HG02588 (cell line): ENCODE data around the gene CPEB1.
"Not testable (repeated sequence)": the region's sequence is repeated elsewhere in the genome, so short reads cannot be mapped to it uniquely, and the experiment has no call there.

Source experiments
- ATAC-seq: cut with Tn5 transposase; IDR thresholded peaks from one replicate; pipeline ENCODE4 v1.9.1; 2021; ENCODE audit warnings: mild to moderate bottlenecking, moderate library complexity; ENCODE audit not compliant: unreplicated experiment

CPEB1 gene

DNA sequence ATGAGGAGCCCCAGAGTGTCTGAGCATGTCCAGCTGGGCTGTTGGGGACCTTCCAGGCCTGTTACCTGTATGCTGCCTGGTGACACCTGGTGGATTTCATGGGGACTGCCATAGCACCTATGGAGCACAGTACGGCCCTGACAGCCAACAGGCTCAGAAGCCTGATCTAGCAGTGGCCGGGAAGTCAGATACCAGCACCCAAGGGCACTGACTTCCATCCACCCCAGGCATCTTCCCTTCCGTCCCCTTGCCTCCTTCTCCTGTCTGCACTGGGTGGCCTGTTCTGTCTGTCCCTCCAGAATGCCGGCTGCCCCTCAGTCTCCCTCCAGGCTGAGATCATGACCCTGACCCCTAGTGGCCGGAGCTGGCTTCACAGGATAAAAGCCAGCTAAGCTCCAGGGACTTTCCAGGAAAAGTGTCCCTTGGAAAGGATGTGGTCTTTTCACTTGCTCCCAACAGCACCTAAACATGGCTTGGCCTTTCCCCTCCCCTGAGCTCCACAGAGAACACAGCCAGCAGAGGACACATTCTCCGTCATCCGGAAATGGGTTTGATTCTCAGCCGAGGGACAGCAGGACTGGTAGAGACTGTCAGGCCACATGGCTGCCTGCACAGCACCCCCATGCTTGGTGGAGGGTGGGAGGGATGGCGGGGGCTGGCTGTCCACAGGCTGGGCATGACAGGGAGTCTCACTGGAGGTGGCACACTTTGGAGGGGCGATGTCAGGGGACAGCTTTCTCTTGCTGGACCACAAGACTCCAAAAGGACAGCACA is 116.4 kb downstream of the CPEB1 start:
- ATAC-seq = peak; percentile 87

DNA sequence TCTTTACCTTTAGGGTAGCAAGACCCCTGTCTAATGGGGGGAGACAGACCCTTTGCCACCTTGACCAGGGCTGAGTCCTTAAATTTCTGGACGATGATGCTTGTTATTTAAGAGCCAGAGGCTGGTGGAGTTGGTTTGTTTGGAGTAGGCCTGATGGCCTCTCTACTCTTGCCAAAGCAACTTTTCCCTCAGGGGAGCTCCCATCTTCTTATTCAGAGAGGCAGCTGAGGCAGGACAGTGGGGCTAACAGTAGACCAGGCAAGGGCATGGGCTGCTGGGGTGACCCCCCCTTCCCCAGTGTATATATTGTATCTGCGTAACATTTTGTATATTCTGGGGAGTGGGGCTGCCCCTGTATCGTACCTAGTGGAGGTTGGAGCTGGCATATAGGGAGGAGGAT is 117.2 kb downstream of the CPEB1 start:
- ATAC-seq = no peak

DNA sequence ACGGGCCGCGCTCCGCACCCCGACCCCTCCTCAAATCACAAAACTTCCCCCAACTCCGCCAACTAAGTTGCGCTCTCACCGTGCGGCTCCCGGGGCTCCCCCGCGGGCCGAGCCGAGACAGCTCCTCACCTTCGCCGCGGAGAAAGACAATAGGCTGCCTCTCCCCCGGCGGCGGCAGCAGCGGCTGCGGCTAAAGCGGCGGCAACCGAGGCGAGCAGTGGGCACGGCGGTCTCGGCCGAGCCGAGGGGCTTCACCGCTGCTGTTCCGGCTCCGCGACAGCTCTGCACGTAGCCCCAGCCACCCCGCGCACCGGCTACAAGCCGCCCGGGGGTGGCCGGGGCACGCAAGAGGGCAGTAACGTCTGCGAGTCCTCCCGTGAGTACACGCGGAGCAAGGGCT is 133.6 kb downstream of the CPEB1 start:
- ATAC-seq = not testable (repeated sequence)

DNA sequence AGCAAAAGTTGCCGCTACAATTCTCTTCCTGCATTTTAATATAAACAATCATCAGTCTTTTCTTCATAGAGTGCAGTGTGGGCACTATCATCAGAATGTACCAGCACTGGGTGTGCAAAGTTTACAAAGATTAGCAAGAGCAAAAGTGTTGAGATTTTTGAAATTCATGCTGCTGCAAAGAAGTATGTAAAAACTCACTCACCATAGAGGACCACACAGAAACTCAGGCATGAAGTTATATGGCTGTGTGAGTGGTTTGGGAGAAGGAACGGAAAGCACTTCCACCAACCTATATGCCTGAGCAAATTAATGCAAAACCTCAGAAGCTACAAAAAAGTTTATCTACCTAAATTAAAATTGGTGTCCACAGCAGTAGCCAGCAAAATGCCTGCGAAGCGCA is 139.5 kb downstream of the CPEB1 start:
- ATAC-seq = not testable (repeated sequence)

DNA sequence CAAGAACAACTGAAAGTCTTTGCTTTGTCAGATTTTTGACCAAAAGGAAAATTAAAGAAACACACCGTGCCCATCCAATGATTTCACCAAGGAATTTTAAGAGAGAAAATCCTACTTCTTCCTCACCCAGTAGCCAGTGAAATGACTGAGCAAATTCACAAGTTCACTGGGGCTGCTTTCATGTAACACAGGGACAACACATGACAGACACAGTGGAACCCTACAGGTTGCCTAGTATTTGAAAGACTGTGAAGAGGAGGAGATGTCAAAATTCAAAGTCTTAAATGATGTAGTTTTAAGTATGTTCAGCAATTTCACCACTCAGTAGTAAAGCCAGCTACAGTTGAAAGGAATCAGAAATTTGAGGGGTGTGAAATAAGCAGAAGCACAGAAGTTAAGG is 140.1 kb downstream of the CPEB1 start:
- ATAC-seq = not testable (repeated sequence)

DNA sequence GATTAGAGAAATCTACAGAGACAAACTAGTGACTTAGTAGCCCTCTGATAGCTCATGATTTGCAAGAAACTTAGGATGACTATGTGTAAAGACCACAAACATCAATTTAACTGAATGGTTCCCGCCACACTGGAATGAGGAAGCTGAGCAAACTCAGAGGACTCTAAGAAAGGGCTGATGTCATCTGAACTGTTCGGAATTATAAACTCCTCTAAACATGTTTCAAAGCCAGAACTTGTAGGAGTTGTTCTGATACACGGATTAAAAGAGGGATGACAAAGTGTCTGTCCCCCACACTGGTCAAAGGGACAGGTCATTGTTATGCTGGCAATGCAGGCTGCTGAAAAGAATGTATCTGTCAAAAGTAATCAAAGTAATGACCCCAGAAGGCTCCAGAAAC is 141.3 kb downstream of the CPEB1 start:
- not testable (repeated sequence) for ATAC-seq

DNA sequence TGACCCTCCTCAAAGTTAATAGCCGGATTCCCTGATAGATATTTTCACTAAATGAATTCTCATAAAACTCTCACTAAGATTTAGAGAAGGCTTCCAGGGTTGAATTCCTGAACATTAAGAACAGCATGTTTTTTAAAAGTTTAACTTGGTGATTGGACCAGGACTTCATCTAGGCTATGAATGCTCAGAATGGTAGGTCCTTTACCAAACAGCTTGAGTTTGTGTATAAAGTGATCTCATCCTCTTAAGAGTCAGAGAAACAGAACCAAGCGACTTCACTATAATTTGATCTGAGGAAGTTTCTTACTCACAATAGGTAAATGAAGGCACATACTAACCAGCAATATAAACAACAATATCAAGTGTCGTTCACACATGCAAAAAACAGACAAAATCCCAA is 143.1 kb downstream of the CPEB1 start:
- not testable (repeated sequence) for ATAC-seq

DNA sequence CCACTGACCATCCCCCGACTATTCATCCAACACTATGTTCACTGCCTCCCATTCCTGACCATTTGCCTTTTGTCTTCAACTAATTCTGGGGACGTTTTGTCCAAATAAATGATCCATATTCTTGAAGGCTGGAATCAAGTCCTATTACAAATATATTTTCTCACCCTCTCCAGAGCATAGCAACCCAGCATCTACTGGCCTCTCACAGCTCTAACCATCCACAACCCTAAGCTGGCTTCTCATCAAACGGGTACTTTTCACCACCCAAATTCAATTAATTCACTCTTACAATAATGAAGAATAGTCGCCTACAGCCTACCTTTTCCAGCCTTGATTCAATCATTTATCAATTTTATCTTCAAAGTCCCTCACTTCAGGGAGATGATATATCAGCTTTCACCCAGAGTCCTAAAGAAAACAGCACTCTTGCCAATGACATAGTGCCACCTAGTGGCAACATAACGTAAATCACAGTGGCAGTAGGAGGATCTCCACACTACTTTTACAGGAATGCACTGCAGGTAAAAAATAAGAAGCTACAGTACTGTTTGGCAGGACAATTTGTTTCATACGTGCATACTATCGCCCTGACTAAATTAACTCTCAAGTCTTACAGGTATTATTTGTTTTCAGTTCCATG is 144.3 kb downstream of the CPEB1 start:
- peak; percentile 72 for ATAC-seq

DNA sequence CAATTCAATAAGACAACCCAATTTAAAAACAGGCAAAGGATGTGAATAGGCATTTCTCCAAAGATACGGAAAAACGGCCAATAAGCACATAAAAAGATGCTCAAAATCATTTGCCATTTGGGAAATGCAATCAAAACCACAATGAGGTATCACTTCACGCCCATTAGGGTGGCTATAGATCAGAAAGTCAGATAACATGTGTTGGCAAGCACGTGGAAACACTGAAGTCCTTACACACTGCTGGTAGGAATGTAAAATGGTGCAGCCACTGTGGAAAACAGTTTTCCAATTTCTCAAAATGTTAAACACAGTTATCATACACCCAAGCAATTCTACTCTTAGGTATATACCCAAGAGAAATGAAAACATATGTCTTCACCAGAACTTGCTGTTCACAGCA is 146.4 kb downstream of the CPEB1 start:
- not testable (repeated sequence) for ATAC-seq

DNA sequence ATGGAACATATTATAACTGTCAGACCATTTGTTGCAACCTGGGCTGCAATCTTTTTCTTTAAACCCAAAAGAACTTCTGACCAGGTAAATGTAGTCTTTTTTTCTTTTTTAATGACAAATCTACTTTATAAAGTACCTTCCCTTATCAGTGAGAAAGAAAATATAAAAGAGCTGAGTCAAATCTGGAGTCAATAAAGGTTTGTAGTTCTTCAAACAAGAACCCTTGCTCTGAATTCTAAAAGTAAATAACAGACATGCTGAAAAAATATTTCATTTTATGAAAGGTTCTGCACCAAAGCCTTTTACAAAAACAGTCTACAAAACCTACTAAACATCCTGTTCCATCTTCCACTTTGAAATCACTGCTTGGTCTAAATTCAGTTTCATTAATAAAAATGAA is 149.2 kb downstream of the CPEB1 start:
- ATAC-seq = not testable (repeated sequence)
